ENCODE measurements around the gene TM4SF4. TPM values are rescaled to one million over a fixed set of nuclear protein-coding genes. Genes with fewer than 3 reads are reported as not detected.

Gene TM4SF4
- total RNA-seq, 2 donors from 2014 or later, result 1.1 to 4.5 TPM

GRCh38 chr3:149454746-149455145 is 19.8 kb upstream of the TM4SF4 start:
- Histone ChIP-seq H3K27me3 (no peaks in the 10 kb centered on the region), H3K36me3 (no peaks in the 10 kb centered on the region), H3K9ac (ENCODE audit: low read depth in 2 of 2, low read length in 2 of 2) (no peak overlapping the region), H3K27ac (no peak overlapping the region), H3K9me3 (no peaks in the 10 kb centered on the region), H3K4me1 (no peaks in the 10 kb centered on the region), H3K4me3 (no peak overlapping the region)
- DNase-seq, result no peak
- intact Hi-C loops (cut with DNase I), result no loop called here
- TF ChIP-seq CTCF (IDR thresholded peaks at IDR 0.05), result no peak

DNA sequence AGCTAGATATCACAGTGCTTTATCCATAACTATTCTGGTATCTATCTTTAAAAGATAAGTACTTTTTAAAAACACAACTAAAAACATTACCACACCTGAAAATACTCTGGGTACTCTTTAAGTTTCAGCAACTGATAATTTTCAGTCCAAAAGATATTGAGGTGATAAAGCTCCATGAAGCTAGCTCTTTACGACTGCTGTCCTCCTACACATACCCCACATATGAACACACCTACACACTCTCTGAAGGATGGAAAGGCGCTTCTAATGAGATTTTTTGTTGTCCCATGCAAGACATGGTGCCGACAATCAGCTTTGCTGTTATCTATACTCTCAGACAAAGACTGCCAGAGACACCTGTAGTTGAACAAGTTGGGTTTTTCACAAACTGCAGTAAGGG is 19.1 kb upstream of the TM4SF4 start:
- no peak for DNase-seq
- Histone ChIP-seq H3K27ac (no peak overlapping the region), H3K36me3 (no peaks in the 10 kb centered on the region), H3K4me1 (no peaks in the 10 kb centered on the region), H3K9ac (ENCODE audit: low read depth in 2 of 2, low read length in 2 of 2) (no peak overlapping the region), H3K27me3 (no peaks in the 10 kb centered on the region), H3K4me3 (no peak overlapping the region), H3K9me3 (no peaks in the 10 kb centered on the region)
- intact Hi-C loops (cut with DNase I), result no loop called here
- no peak for TF ChIP-seq CTCF (IDR thresholded peaks at IDR 0.05)

GRCh38 chr3:149455989-149456388 is 18.5 kb upstream of the TM4SF4 start:
- no peak overlapping the region for H3K4me3 ChIP-seq
- H3K27ac ChIP-seq, result no peak overlapping the region
- H3K9me3 ChIP-seq, result no peaks in the 10 kb centered on the region
- H3K36me3 ChIP-seq, result no peaks in the 10 kb centered on the region
- no peak for TF ChIP-seq CTCF (IDR thresholded peaks at IDR 0.05)
- H3K9ac ChIP-seq (ENCODE audit: low read depth in 2 of 2, low read length in 2 of 2), result no peak overlapping the region
- intact Hi-C loops (cut with DNase I), result no loop called here
- no peaks in the 10 kb centered on the region for H3K27me3 ChIP-seq
- DNase-seq, result no peak
- no peaks in the 10 kb centered on the region for H3K4me1 ChIP-seq

DNA sequence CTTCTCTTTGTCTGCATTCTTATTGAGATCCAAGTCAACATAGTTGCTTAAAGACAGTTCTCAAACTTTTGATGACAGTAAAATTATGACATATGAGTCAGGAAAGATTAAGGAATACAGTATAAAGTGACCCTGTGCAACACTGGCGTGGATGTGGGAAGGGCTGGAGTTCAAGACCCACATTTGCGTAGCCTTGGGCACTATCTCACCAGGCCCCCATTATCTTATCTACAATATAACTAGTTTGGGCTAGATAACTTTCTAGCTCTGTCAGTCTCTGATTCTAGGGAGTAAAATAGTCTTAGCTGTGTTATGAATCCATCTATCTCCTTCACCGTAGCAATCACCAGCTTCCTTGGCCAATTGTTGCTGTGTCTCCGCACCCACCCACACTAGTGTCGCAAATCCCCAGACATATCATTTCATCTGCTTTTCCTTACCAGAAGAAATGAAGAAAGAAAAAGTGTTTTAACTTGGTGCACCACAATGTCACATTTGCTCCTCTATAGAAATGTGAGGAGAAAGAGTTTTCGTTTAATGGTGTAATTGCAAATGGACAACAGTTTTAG is 14.9 kb upstream of the TM4SF4 start:
- Histone ChIP-seq H3K9me3 (no peaks in the 10 kb centered on the region), H3K36me3 (no peaks in the 10 kb centered on the region), H3K9ac (ENCODE audit: low read depth in 2 of 2, low read length in 2 of 2) (no peak overlapping the region), H3K4me3 (no peak overlapping the region), H3K4me1 (no peaks in the 10 kb centered on the region), H3K27ac (no peak overlapping the region), H3K27me3 (no peaks in the 10 kb centered on the region)
- intact Hi-C loops (cut with DNase I), result no loop called here
- no peak for TF ChIP-seq CTCF (IDR thresholded peaks at IDR 0.05)
- DNase-seq, result no peak

GRCh38 chr3:149460117-149460516 is 14.4 kb upstream of the TM4SF4 start:
- H3K27ac ChIP-seq, result no peak overlapping the region
- no peaks in the 10 kb centered on the region for H3K27me3 ChIP-seq
- no peak for TF ChIP-seq CTCF (IDR thresholded peaks at IDR 0.05)
- no peak overlapping the region for H3K4me3 ChIP-seq
- H3K9ac ChIP-seq (ENCODE audit: low read depth in 2 of 2, low read length in 2 of 2), result no peak overlapping the region
- H3K4me1 ChIP-seq, result no peaks in the 10 kb centered on the region
- no peak for DNase-seq
- H3K36me3 ChIP-seq, result no peaks in the 10 kb centered on the region
- H3K9me3 ChIP-seq, result no peaks in the 10 kb centered on the region
- intact Hi-C loops (cut with DNase I), result no loop called here
